Measurements from ENCODE around the gene NYAP2.
A peak's percentile ranks its signal among the peaks of the same experiment; 100 is the strongest.

Gene NYAP2

GRCh38 chr2:225399504-225399903, at the start of gene NYAP2:
Gene NYAP2 (plus strand): TSS chr2:225399710. CDS start chr2:225408881, 9,171 bp downstream.
- DNase-seq, result no peak

- DNase-seq, result peak; percentile 7
These were observed 45.9 kb upstream of the NYAP2 start for GRCh38 chr2:225353579-225354085.

GRCh38 chr2:225354281-225354774, 45.2 kb upstream of the NYAP2 start:
- peak; percentile 75 for DNase-seq

- no peak for DNase-seq
These were observed 43.7 kb upstream of the NYAP2 start for GRCh38 chr2:225355788-225356187.

GRCh38 chr2:225366731-225367130, 32.8 kb upstream of the NYAP2 start:
- DNase-seq, result peak; percentile 3

- no peak for DNase-seq
These were observed 32.0 kb upstream of the NYAP2 start for GRCh38 chr2:225367482-225367881.

GRCh38 chr2:225378984-225379383, 20.5 kb upstream of the NYAP2 start:
- DNase-seq, result no peak

GRCh38 chr2:225379856-225380255, 19.7 kb upstream of the NYAP2 start:
- no peak for DNase-seq

- DNase-seq, result no peak
These were observed 17.9 kb upstream of the NYAP2 start for GRCh38 chr2:225381609-225382008.

- DNase-seq, result no peak
These were observed 1.1 kb upstream of the NYAP2 start for GRCh38 chr2:225398372-225398771.

- DNase-seq, result peak; percentile 53
These were observed 576 bp downstream of the NYAP2 start for GRCh38 chr2:225400060-225400511.

- no peak for DNase-seq
These were observed 1.3 kb downstream of the NYAP2 start for GRCh38 chr2:225400546-225401400.

GRCh38 chr2:225402210-225402776, 2.8 kb downstream of the NYAP2 start:
- no peak for DNase-seq

GRCh38 chr2:225411452-225411851, 11.9 kb downstream of the NYAP2 start:
- DNase-seq, result no peak

- DNase-seq, result no peak
These were observed 14.3 kb downstream of the NYAP2 start for GRCh38 chr2:225413786-225414185.

- no peak for DNase-seq
These were observed 15.4 kb downstream of the NYAP2 start for GRCh38 chr2:225414902-225415301.

GRCh38 chr2:225415341-225415740, 15.8 kb downstream of the NYAP2 start:
- DNase-seq, result no peak

GRCh38 chr2:225415792-225416191, 16.3 kb downstream of the NYAP2 start:
- no peak for DNase-seq

- DNase-seq, result no peak
These were observed 17.3 kb downstream of the NYAP2 start for GRCh38 chr2:225416616-225417367.

GRCh38 chr2:225419033-225419432, 19.5 kb downstream of the NYAP2 start:
- no peak for DNase-seq

- no peak for DNase-seq
These were observed 22.6 kb downstream of the NYAP2 start for GRCh38 chr2:225422145-225422544.

- DNase-seq, result no peak
These were observed 25.8 kb downstream of the NYAP2 start for GRCh38 chr2:225425284-225425683.

- DNase-seq, result no peak
These were observed 28.9 kb downstream of the NYAP2 start for GRCh38 chr2:225428360-225428759.
